Measurements from ENCODE around the gene CDKL2. TPM values are rescaled to one million over a fixed set of nuclear protein-coding genes. Genes with fewer than 3 reads are reported as not detected.

The CDKL2 gene
- total RNA-seq, 1 experiment from 2014 or later = not detected

Other genes with a start within 250 kb of the CDKL2 start
- gene RCHY1, start 116.1 kb downstream of the CDKL2 start, total RNA-seq (2014; rRNA removed; shearing (Covaris generic)) = 26.8 and 44.1 TPM in 2 replicates
- gene THAP6, start 116.1 kb downstream of the CDKL2 start, total RNA-seq (2014; rRNA removed; shearing (Covaris generic)) = 7.1 and 14.1 TPM in 2 replicates
- not detected in 2 replicates for gene ODAPH, start 74.5 kb downstream of the CDKL2 start, total RNA-seq (2014; rRNA removed; shearing (Covaris generic))
- 45.0 and 45.8 TPM in 2 replicates for gene G3BP2, start 42.9 kb upstream of the CDKL2 start, total RNA-seq (2014; rRNA removed; shearing (Covaris generic))
- gene USO1, start 94.0 kb upstream of the CDKL2 start, total RNA-seq (2014; rRNA removed; shearing (Covaris generic)) = 41.4 and 65.0 TPM in 2 replicates